ENCODE results near the gene CEND1. TPM values are rescaled to one million over a fixed set of nuclear protein-coding genes. Genes with fewer than 3 reads are reported as not detected.
A peak's percentile ranks its signal among the peaks of the same experiment; 100 is the strongest.

CEND1 gene
- total RNA-seq, 1 experiment from 2014 or later: 2.7 TPM

DNA sequence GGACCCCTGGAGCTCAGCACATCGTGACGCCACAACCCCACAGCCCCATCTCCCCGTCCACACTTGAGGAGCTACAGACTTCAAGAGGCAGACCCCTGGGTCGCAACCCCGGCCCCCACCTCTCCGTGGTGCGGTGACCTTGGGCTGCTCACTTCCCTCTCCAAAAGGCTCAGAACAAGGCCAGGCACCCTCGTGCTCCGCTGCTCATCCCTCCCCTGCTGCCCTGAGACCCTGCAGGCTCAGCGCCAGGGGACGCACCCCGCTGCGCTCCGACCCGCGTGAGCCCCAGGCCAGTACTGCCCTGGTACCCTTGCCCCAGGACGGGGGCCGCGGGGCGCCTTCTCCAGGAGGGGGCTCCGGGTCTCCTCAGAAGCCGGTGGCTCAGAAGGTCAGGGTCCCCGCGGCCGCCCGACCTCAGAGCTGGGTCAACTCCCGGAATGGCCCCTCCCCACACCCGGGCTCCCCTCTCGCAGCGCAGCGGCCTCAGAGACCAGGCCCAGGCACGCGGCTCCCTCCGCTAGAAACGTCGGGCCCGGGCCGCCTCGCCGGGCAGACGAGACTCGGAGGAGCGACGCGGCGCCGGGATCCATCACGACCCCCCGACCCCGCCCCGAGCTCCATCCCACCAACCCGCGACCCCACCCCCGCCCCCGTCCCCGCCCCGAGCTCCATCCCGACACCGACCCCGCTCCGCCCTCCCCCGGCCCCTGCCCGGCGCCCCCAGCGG is 13.2 kb downstream of the CEND1 start (continued):
- TF ChIP-seq, protein P1, sequence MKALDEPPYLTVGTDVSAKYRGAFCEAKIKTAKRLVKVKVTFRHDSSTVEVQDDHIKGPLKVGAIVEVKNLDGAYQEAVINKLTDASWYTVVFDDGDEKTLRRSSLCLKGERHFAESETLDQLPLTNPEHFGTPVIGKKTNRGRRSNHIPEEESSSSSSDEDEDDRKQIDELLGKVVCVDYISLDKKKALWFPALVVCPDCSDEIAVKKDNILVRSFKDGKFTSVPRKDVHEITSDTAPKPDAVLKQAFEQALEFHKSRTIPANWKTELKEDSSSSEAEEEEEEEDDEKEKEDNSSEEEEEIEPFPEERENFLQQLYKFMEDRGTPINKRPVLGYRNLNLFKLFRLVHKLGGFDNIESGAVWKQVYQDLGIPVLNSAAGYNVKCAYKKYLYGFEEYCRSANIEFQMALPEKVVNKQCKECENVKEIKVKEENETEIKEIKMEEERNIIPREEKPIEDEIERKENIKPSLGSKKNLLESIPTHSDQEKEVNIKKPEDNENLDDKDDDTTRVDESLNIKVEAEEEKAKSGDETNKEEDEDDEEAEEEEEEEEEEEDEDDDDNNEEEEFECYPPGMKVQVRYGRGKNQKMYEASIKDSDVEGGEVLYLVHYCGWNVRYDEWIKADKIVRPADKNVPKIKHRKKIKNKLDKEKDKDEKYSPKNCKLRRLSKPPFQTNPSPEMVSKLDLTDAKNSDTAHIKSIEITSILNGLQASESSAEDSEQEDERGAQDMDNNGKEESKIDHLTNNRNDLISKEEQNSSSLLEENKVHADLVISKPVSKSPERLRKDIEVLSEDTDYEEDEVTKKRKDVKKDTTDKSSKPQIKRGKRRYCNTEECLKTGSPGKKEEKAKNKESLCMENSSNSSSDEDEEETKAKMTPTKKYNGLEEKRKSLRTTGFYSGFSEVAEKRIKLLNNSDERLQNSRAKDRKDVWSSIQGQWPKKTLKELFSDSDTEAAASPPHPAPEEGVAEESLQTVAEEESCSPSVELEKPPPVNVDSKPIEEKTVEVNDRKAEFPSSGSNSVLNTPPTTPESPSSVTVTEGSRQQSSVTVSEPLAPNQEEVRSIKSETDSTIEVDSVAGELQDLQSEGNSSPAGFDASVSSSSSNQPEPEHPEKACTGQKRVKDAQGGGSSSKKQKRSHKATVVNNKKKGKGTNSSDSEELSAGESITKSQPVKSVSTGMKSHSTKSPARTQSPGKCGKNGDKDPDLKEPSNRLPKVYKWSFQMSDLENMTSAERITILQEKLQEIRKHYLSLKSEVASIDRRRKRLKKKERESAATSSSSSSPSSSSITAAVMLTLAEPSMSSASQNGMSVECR (CRISPR knock-in tag; IDR thresholded peaks at IDR 0.05; ENCODE audit: borderline replicate concordance): peak; percentile 49; the same call in 1 of the 2 replicates
- TF ChIP-seq ATF1 (CRISPR knock-in tag; IDR thresholded peaks at IDR 0.05): no peak
- TF ChIP-seq, protein P2, sequence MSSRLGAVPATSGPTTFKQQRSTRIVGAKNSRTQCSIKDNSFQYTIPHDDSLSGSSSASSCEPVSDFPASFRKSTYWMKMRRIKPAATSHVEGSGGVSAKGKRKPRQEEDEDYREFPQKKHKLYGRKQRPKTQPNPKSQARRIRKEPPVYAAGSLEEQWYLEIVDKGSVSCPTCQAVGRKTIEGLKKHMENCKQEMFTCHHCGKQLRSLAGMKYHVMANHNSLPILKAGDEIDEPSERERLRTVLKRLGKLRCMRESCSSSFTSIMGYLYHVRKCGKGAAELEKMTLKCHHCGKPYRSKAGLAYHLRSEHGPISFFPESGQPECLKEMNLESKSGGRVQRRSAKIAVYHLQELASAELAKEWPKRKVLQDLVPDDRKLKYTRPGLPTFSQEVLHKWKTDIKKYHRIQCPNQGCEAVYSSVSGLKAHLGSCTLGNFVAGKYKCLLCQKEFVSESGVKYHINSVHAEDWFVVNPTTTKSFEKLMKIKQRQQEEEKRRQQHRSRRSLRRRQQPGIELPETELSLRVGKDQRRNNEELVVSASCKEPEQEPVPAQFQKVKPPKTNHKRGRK (CRISPR knock-in tag; IDR thresholded peaks at IDR 0.05; ENCODE audit: borderline replicate concordance): no peak
- TF ChIP-seq JUN (CRISPR knock-in tag; IDR thresholded peaks at IDR 0.05): 0 out of 2 replicates have a peak, but pooled peaks have one; percentile 65
- TF ChIP-seq, protein P3, sequence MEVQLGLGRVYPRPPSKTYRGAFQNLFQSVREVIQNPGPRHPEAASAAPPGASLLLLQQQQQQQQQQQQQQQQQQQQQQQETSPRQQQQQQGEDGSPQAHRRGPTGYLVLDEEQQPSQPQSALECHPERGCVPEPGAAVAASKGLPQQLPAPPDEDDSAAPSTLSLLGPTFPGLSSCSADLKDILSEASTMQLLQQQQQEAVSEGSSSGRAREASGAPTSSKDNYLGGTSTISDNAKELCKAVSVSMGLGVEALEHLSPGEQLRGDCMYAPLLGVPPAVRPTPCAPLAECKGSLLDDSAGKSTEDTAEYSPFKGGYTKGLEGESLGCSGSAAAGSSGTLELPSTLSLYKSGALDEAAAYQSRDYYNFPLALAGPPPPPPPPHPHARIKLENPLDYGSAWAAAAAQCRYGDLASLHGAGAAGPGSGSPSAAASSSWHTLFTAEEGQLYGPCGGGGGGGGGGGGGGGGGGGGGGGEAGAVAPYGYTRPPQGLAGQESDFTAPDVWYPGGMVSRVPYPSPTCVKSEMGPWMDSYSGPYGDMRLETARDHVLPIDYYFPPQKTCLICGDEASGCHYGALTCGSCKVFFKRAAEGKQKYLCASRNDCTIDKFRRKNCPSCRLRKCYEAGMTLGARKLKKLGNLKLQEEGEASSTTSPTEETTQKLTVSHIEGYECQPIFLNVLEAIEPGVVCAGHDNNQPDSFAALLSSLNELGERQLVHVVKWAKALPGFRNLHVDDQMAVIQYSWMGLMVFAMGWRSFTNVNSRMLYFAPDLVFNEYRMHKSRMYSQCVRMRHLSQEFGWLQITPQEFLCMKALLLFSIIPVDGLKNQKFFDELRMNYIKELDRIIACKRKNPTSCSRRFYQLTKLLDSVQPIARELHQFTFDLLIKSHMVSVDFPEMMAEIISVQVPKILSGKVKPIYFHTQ (CRISPR knock-in tag; IDR thresholded peaks at IDR 0.05): no peak
- no peak for TF ChIP-seq NR2C2 (CRISPR knock-in tag; IDR thresholded peaks at IDR 0.05)
- no peak for TF ChIP-seq ZNF138 (CRISPR knock-in tag; conservative IDR thresholded peaks at IDR 0.05)
- TF ChIP-seq CTCF (IDR thresholded peaks at IDR 0.05): no peak
- TF ChIP-seq, protein P4, sequence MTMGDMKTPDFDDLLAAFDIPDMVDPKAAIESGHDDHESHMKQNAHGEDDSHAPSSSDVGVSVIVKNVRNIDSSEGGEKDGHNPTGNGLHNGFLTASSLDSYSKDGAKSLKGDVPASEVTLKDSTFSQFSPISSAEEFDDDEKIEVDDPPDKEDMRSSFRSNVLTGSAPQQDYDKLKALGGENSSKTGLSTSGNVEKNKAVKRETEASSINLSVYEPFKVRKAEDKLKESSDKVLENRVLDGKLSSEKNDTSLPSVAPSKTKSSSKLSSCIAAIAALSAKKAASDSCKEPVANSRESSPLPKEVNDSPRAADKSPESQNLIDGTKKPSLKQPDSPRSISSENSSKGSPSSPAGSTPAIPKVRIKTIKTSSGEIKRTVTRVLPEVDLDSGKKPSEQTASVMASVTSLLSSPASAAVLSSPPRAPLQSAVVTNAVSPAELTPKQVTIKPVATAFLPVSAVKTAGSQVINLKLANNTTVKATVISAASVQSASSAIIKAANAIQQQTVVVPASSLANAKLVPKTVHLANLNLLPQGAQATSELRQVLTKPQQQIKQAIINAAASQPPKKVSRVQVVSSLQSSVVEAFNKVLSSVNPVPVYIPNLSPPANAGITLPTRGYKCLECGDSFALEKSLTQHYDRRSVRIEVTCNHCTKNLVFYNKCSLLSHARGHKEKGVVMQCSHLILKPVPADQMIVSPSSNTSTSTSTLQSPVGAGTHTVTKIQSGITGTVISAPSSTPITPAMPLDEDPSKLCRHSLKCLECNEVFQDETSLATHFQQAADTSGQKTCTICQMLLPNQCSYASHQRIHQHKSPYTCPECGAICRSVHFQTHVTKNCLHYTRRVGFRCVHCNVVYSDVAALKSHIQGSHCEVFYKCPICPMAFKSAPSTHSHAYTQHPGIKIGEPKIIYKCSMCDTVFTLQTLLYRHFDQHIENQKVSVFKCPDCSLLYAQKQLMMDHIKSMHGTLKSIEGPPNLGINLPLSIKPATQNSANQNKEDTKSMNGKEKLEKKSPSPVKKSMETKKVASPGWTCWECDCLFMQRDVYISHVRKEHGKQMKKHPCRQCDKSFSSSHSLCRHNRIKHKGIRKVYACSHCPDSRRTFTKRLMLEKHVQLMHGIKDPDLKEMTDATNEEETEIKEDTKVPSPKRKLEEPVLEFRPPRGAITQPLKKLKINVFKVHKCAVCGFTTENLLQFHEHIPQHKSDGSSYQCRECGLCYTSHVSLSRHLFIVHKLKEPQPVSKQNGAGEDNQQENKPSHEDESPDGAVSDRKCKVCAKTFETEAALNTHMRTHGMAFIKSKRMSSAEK (CRISPR knock-in tag; IDR thresholded peaks at IDR 0.05; ENCODE audit: borderline replicate concordance): no peak
- no peak; the same call in 1 of the 2 replicates for TF ChIP-seq ETV6 (CRISPR knock-in tag; IDR thresholded peaks at IDR 0.05)
- peak; percentile 24; the same call in 1 of the 2 replicates for TF ChIP-seq FOXK1 (CRISPR knock-in tag; IDR thresholded peaks at IDR 0.05)
- TF ChIP-seq, protein P5, sequence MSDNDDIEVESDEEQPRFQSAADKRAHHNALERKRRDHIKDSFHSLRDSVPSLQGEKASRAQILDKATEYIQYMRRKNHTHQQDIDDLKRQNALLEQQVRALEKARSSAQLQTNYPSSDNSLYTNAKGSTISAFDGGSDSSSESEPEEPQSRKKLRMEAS (CRISPR knock-in tag; IDR thresholded peaks at IDR 0.05): peak; percentile 55; the same call in 1 of the 2 replicates
- TF ChIP-seq SMAD4 (CRISPR knock-in tag; IDR thresholded peaks at IDR 0.05): no peak
- no peak for TF ChIP-seq ZNF416 (CRISPR knock-in tag; IDR thresholded peaks at IDR 0.05)
- 0 out of 2 replicates have a peak, but pooled peaks have one; percentile 6 for TF ChIP-seq HMGXB4 (CRISPR knock-in tag; IDR thresholded peaks at IDR 0.05)

Measured in WTC11 (cell line).